Thyroid gland (tissue), 4 donors: ENCODE data around the gene DCP2. TPM values are rescaled to one million over a fixed set of nuclear protein-coding genes. Genes with fewer than 3 reads are reported as not detected.

Source experiments
- DNase-seq, 2 donors: peaks; one replicate each; pipeline ENCODE4 v3.0.0-alpha.2; 2019
- H3K27ac ChIP-seq, 3 donors: fragments of 200-600 bp; sonication (generic); 1 replicate in 2 of 3; 2 replicates in 1 of 3; pipeline ENCODE4 v1.5.1; 2016 to 2019; ENCODE audit warnings: mild to moderate bottlenecking in 1 of 3, moderate library complexity in 1 of 3
- H3K27me3 ChIP-seq: fragments of 200-600 bp; sonication (generic); one replicate; pipeline ENCODE4 v1.5.1; 2019
- H3K36me3 ChIP-seq, 2 donors: fragments of 200-600 bp; sonication (generic); one replicate each; pipeline ENCODE4 v1.5.1; 2016 to 2019
- H3K4me1 ChIP-seq, 2 donors: fragments of 200-600 bp; sonication (generic); one replicate each; pipeline ENCODE4 v1.5.1; 2017 to 2019
- H3K4me3 ChIP-seq, 3 donors: fragments of 200-600 bp; sonication (generic); replicated peaks in 1 of 3; 1 replicate in 2 of 3; 2 replicates in 1 of 3; pipeline ENCODE4 v1.5.1; 2016; ENCODE audit warnings: mild to moderate bottlenecking in 1 of 3
- H3K9me3 ChIP-seq: fragments of 200-600 bp; sonication (generic); one replicate; pipeline ENCODE4 v1.5.1; 2017
- POLR2A ChIP-seq, 2 donors: fragments of 450-650 bp; IDR thresholded peaks; one replicate each; pipeline ENCODE4 v1.6.1; 2017; ENCODE audit warnings: antibody characterized with exemption in 2 of 2, mild to moderate bottlenecking in 2 of 2, moderate library complexity in 1 of 2
- WGBS, 2 donors: methylation state at CpG; one replicate each; pipeline ENCODE4 v1.1.5; 2017; 5-methylcytosine and 5-hydroxymethylcytosine counted together
- intact Hi-C: fragments of 100-400 bp; cut with DNase I; formaldehyde crosslinking; loops from one replicate; pipeline ENCODE4 v1.15.1; 2023
- total RNA-seq, 4 donors: library from RNA; depleted of rRNA; stranded (reverse); fragments of >200 nt; gene quantifications; one replicate each; pipeline ENCODE4 v1.2.3, GENCODE V29; 2016
- TF ChIP-seq, protein P1 (sequence below), 6 experiments: fragments of 200-600 bp in 3 of 6; fragments of 450-650 bp in 3 of 6; sonication (generic) in 3 of 6; IDR thresholded peaks; one replicate each; pipeline ENCODE4 v1.5.1; 2016 to 2019; ENCODE audit warnings: antibody characterized with exemption in 6 of 6, mild to moderate bottlenecking in 2 of 6, inconsistent platforms in 1 of 6, moderate library complexity in 1 of 6

The DCP2 gene
- total RNA-seq, 4 donors from 2014 or later = 26.2 to 34.5 (median 27.5) TPM

DNA sequence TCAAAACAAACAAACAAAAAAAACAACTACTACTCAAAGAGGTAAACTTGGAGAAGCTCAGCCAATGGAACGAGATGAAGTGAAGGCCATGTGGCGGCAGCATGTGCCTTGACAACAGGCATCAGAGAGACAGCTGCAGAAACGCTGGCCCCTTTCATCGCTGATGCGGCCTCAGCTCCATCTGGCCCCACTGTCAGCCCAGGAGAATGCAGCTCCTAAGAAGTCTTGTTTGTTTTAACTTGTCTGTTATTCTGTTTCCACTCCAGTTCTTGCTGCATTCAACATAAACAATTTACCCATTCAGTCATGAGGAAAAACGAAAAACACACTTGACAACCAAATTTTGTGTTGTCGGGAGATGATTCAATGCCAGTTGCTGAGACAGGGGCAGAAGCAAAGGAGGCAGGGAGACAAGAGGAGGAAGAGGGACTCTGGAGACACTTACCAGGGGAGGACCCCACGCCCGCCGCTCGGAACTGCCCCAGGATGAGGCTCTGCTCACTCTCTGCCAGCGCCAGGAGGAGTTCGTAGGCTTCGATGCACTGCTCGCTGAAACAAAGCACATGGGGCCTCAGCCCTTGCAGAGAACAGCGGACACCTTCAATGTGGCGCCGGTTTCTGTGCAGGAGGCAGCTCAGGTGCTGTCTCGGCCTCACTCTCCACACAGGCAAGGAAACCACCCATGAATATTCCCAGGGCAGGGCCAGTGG lies 91.2 kb downstream of the DCP2 start:
- Histone ChIP-seq H3K36me3 (no peaks in the 10 kb centered on the region), H3K4me1 (peaks cover 0 to 29% of the 10 kb centered on the region in 2 donors), H3K27ac (no peak overlapping the region), H3K9me3 (no peaks in the 10 kb centered on the region), H3K4me3 (no peak overlapping the region), H3K27me3 (no peaks in the 10 kb centered on the region)
- intact Hi-C loops = no loop called here
- WGBS, 2 donors = 85 to 91% methylated on average over 19 of the region's 19 CpGs
- no peak for TF ChIP-seq POLR2A (IDR thresholded peaks at IDR 0.05)
- TF ChIP-seq, protein P1, sequence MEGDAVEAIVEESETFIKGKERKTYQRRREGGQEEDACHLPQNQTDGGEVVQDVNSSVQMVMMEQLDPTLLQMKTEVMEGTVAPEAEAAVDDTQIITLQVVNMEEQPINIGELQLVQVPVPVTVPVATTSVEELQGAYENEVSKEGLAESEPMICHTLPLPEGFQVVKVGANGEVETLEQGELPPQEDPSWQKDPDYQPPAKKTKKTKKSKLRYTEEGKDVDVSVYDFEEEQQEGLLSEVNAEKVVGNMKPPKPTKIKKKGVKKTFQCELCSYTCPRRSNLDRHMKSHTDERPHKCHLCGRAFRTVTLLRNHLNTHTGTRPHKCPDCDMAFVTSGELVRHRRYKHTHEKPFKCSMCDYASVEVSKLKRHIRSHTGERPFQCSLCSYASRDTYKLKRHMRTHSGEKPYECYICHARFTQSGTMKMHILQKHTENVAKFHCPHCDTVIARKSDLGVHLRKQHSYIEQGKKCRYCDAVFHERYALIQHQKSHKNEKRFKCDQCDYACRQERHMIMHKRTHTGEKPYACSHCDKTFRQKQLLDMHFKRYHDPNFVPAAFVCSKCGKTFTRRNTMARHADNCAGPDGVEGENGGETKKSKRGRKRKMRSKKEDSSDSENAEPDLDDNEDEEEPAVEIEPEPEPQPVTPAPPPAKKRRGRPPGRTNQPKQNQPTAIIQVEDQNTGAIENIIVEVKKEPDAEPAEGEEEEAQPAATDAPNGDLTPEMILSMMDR (IDR thresholded peaks at IDR 0.05) = no peak
- no peak for DNase-seq

DNA sequence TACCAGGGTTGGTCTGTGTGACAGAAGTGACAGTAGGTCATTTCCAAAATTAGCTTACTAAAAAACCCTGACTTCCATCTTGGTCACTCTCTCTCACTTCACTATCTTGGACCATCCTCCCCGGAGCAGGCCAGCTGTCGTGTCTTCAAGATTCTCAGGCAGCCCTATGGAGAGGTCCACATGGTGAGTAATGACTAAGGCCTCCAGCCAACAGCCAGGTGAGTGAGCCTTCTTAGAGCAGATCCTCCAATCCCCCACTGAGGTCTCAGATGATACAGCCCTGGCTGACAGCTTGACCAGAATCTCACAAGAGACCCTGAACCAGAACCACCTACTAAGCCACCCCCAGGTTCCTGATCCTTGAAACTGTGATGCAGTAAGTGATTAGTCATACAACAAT lies 92.0 kb downstream of the DCP2 start:
- no peak overlapping the region for H3K27ac ChIP-seq
- TF ChIP-seq POLR2A (IDR thresholded peaks at IDR 0.05) = no peak
- TF ChIP-seq, protein P1 (IDR thresholded peaks at IDR 0.05) = no peak
- 74 to 92% methylated on average over 2 of the region's 2 CpGs for WGBS, 2 donors
- H3K4me1 ChIP-seq = peaks cover 0 to 21% of the 10 kb centered on the region in 2 donors
- intact Hi-C loops = no loop called here
- no peaks in the 10 kb centered on the region for H3K27me3 ChIP-seq
- no peaks in the 10 kb centered on the region for H3K36me3 ChIP-seq
- DNase-seq = no peak
- H3K4me3 ChIP-seq = no peak overlapping the region
- H3K9me3 ChIP-seq = no peaks in the 10 kb centered on the region

Other genes starting within 250 kb of the DCP2 start
- gene APC, start 238.9 kb upstream of the DCP2 start, total RNA-seq = 10 to 100 TPM; 36.1 to 73.0 (median 54.7) TPM
- gene SRP19, start 115.5 kb upstream of the DCP2 start, total RNA-seq = 10 to 100 TPM; 54.5 to 82.6 (median 76.5) TPM
- 100 to 1,000 TPM; 169 to 300 (median 231) TPM for gene REEP5, start 54.6 kb upstream of the DCP2 start, total RNA-seq